ENCODE results near the gene SFTA2.
A peak's percentile ranks its signal among the peaks of the same experiment; 100 is the strongest.
"Not testable (repeated sequence)": the region's sequence is repeated elsewhere in the genome, so short reads cannot be mapped to it uniquely, and the experiment has no call there.

SFTA2 gene

DNA sequence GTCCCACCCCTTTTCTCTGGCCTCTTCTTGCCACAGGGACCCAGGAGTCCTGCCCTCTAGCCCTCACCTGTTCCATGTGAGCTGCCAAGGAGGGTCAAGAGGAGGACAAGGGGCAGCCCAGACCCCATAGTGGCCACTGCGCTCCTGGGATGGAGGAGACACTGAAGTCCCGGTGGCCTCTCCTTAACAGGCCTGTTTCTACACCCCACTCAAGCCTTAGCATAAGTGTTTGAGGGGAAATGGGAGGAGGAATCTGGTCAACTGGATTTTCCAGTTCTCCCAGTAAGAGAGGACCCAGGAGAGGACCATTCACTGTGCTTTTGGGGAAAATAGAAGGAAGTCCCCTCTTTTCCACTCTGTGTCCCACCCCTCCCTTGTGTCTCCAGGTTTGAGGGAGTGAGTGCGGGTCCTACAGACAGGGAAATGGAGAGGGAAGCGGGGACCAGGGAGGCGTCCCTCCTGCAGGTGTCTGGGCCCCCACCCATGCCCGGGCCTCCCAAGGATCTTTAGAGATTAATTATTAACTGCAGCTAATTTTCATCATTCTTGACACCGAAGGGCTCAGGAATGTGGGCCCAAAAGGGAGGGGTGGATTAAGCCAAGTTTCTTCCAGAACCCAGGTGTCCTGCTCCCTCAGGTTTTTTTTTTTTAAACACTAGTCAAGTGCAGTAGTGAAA, at the start of gene SFTA2:
TSS of gene SFTA2 (minus strand) at position 202 of the 677 bp plus-strand sequence. CDS start at position 128, 74 bp downstream.
- DNase-seq, result no peak

DNA sequence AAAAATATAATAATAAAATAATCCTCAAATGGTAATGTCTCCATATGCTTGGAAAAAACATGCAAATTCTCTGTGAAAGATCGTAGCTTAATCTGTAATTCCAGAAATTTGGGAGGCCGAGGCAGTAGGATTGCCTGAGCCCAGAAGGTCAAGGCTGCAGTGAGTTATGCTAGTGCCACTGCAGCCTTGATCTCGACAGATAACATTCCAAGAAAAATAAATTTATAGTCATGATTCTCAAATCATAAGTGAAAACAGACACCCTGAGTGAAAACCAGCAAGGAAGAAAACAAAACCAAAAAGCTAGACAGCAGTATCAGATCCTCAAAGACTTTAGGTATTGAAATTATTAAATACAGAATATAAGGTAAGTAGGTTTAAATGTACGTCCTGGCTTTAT, 47.7 kb upstream of the SFTA2 start:
- no peak for DNase-seq

DNA sequence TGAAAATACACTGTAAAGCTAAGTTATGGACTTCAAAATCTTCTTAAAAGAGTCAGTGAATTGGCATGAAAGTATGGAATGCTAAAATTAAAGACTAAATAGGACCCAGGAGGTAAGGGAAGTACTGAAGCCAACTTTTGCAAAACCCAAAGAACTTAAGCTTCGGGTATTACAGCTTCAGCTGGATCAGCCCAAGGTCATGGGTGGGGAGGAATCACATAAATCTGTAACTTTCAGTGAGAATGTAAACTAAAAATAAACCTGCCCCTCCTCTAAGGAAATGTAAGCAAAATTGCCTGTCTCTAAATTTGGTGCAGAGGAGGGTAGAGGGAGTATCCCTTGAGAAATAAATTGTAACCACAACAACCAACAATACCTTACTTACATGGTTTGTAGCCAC, 47.2 kb upstream of the SFTA2 start:
- DNase-seq, result no peak

DNA sequence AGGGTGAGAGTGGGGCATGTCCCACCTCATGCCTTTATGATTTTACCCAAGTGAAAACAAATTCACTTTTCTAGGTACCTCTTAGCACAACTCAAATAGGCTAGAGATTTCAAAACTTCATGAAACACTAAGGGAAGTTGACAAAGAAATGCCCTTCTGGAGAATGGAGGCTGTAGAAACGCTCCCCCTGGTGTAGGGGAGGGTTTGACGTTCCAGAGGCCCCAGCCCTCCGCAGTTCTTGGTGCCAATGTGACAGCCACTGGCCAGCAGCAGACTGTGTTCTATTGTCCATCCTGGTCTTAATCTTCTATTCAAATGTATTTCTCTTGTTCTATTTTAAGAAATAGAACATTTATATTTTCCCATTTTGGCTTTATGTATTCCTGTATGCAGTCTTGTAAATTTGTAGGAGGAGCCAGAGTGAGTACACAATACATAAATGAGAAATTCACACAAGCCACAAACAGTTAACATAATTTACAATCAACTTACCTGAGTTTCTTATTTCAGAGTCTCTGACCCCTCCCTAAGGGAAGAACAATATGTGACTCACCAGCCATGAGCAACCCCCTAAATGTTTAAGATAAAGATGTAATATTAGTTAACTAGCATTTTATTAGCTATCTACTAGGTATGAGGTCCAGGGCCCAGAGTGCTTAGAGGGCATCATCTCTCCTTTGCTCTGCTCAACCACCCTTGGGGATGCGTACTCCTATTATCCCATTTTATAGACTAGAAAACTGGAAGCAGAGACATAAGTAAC, 42.7 kb upstream of the SFTA2 start:
- DNase-seq, result no peak

DNA sequence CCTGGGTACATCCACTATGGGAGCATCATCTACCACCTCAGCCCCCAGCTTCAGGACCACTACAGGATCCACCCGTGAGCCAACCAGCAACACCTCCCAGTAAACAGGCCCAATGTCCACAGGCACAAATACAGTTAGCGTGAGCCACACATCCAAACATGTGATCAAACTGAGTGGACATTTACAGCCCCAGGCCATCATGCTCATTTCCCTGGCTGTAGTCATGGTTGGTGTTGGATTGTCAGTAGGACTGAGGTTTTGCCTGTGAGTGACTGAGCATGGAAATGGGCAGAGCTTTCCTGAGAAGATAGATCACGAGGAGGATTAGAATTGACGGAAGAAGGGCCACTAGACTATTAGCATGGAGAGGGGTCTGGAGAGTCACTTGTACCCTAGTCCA, 40.8 kb upstream of the SFTA2 start:
- no peak for DNase-seq

GRCh38 chr6:30970946-30971345, 39.0 kb upstream of the SFTA2 start:
- no peak for DNase-seq

GRCh38 chr6:30969171-30969570, 37.2 kb upstream of the SFTA2 start:
- not testable (repeated sequence) for DNase-seq

- no peak for DNase-seq
Observed at GRCh38 chr6:30966154-30966553, 34.2 kb upstream of the SFTA2 start.

- no peak for DNase-seq
Observed at GRCh38 chr6:30965140-30965601, 33.2 kb upstream of the SFTA2 start.

DNA sequence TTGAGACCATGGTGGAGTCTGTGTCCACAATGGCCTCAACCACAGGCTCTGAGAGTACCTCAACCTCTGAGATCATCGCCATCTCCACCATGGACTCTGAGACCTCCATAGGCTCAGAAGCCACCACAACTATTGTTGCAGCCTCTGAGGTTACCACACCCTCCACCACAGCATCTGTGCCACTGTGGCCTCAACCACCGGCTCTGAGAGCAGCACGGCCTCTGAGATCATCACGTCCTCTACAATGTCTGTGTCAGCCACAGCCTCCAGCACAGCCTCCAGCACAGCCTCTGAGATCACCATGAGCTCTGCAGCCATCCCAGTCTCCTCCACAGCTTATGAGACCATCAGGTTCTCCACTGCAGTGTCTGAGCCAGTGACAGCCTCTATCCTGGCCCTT, 32.1 kb upstream of the SFTA2 start:
- no peak for DNase-seq

GRCh38 chr6:30963641-30964040, 31.7 kb upstream of the SFTA2 start:
- no peak for DNase-seq

DNA sequence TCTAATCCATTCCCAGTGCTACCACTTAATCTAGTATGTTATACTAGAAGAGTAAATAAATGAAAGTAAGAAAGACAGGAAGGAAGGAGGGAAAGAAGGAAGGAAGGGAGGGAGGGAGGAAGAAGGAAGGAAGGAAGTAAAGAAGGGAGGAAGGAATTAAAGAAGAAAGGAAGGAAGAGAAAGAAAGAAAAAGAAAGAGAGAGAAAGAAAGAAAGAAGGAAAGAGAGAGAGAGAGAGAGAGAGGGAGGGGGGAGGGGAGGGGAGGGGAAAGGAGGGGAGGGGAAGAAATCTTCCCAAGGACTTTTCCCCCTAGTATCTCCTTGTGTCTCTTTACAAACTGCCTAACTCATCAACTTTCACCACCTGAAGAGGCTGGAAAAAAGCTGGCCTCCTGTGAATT, 30.7 kb upstream of the SFTA2 start:
- no peak for DNase-seq

DNA sequence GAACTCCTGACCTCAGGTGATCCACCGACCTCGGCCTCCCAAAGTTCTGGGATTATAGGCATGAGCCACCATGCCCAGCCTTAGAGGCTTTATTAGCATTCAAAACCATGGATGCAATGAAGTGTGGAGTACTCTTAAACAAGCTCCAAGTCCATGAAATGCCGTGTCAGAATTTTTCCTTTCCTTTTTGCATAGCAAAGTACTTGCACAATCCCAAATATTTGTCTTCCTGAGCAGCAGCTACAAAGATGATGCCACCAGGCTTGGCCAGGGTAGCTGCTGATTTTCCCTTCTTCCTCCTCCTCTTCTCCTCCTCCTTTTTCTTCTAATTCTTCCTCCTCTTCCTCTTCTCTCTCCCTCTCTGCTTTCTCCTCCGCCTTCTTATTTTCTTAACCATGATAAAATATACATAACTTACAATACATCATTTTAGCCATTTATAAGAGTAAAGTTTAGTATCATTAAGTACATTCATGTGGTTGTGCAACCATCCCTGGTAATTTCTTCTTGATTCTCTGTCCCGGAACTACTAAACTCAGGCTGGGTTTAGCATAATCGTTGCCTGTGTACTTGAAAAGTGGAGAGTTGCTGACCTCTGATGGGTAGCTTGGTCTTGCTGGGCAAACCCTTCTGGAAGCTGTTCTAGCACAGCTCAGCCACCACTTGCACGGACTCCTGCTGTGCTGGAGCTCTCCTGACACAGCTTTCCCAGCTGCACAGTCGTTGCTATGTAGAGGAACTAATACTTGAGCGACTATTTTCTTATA, 29.1 kb upstream of the SFTA2 start:
- no peak for DNase-seq

GRCh38 chr6:30957716-30958115, 25.7 kb upstream of the SFTA2 start:
- no peak for DNase-seq

DNA sequence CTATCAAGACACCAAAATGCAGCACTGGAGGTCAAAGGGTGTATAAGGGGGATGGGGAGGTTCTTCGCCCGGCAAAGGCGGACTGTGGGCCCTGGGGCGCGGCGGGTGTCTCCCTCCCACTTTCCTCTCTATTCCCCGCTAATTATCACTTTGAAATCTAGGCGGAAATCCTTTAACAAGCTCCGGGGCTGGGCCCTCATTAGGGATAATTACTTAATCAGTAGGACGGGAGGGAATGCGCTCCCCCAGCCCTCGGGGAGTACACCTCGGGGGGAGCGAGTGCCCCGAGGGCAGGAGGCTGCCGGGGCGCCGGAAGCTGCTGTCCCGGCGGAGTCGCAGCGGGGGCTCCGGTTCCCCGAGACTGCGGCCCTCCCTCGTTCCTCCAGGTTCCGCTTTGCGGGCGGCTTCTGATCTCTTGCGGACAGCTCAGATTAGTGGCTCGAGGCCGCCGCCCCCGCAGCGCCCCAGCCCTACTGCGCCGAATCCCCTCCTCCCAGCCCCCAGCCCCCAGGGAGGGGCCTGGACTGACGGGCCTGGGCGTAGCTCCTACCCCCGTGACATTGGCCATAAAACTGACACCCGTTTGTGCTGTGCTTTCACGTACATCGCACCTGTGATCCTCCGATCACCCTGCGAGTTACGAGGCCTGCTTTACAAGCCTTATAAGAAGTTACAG, 23.5 kb upstream of the SFTA2 start:
- peak; percentile 72 for DNase-seq

DNA sequence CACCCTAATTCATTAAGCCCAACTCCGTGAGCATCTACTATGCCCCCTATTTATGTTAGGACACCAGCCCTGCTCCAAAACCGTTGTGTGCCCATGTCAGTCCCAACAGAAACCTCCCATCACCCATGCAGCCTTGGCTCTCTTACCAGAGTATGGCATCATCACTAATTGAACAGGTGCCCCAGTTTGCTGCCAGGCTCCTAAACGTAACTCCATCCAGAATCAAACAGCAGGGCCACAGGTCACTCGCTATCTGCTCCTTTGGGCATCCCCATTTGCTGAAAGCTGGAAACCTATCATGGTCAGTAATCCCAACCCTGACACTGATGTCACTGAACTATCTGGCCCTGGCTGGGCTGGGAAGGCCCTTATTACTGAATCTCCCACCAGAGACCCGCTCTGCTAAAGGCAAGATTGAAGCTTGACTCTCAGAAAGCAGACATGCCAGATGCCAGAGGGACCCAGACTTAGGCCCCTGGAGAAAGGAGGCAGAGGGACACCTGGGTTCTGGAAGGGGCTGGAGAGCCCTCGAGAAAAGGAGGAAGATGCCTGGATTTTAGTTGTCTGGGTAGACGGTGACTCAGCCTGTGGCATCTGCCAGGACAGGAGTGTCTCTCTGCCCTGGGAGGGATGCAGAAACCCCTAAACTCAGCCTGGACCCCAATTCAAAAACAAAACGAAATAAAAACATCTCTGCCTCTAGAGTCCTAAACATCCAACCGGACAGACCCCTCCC, 22.8 kb upstream of the SFTA2 start:
- no peak for DNase-seq

GRCh38 chr6:30951907-30952469, 20.0 kb upstream of the SFTA2 start:
- DNase-seq, result no peak

GRCh38 chr6:30948811-30949210, 16.8 kb upstream of the SFTA2 start:
- DNase-seq, result no peak

- DNase-seq, result no peak
Observed at GRCh38 chr6:30947231-30947630, 15.3 kb upstream of the SFTA2 start.

GRCh38 chr6:30945281-30945680, 13.3 kb upstream of the SFTA2 start:
- no peak for DNase-seq

DNA sequence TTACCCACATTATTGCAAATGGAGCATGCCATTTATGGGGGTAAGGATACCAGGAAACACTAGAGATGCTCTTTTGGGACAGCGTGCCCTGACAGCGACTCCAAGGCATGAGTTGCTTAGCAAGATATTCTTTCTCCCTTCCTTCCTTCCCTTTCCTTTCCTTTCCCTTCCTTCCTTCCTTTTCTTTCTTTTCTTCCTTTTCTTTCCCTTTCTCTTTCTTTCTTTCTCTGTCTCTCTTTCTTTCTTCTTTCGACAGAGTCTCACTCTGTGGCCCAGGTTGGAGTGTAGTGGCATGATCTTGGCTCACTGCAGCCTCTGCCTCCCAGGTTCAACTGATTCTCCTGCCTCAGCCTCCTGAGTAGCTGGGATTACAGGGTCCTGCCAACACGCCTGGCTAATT, 12.1 kb upstream of the SFTA2 start:
- DNase-seq, result no peak
